DOHH2 (cell line): ENCODE measurements around the gene CCND2.

Experiments
- CTCF ChIP-seq: fragments of 200-600 bp; sonication (generic); IDR thresholded peaks from one replicate; pipeline ENCODE4 v1.5.1; 2014; ENCODE audit warnings: antibody characterized with exemption, mild to moderate bottlenecking, low read depth, low read length; ENCODE audit not compliant: poor library complexity, severe bottlenecking
- EZH2phosphoT487 ChIP-seq: fragments of 200-600 bp; sonication (generic); IDR thresholded peaks from 2 replicates; pipeline ENCODE4 v1.6.1; 2017; ENCODE audit warnings: borderline replicate concordance, mild to moderate bottlenecking, antibody characterized with exemption, low read length, moderate library complexity, mixed read lengths

GRCh38 chr12:4293966-4294505 is 20.5 kb downstream of the CCND2 start:
- no peak for TF ChIP-seq CTCF
- no peak for TF ChIP-seq EZH2phosphoT487
